HG03064 (cell line): ENCODE data around the gene RASL11A.
"Not testable (repeated sequence)": the region's sequence is repeated elsewhere in the genome, so short reads cannot be mapped to it uniquely, and the experiment has no call there.

Source experiments
- ATAC-seq: cut with Tn5 transposase; IDR thresholded peaks from one replicate; pipeline ENCODE4 v1.9.1; 2021; ENCODE audit warnings: low read depth; ENCODE audit not compliant: unreplicated experiment

The RASL11A gene

DNA sequence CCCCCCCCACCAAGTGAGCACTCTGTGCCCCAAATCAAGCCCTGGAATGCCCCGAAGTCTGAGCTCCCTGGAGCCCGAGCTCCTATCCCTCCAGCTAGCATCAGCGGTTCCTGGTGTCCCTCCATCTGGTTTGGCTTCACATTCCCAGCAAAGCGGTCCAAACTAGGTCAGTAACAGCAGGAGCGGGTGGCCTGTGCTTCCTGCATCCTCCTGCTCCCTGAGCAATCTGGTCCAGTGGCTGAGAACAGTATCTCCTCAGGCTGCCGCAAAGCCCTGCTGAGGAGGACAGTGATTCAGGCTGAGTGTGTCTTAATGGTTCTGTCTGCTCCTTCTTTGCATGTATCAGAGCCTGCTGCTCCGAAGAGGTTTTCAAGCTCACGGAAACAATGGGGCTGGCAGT, 25.9 kb downstream of the RASL11A start:
- no peak for ATAC-seq

DNA sequence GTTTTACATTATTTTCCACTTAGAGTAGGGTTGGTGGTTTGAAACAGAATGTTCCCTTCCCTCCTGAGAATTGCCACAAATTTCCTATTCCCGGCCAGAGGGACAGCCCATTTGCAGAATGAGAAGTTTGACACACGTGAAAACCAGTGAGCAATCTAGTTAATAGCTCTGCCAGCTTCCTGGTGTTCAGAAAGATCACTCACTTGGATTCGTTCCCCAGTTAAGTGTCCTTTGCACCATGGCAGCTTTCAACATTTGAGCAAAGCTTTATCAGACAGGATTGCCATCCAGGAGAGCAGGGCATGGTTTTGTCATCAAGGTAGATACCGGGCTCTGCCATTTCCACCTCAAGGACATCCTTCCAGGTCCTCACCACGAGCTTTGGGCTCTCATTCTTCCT, 28.2 kb downstream of the RASL11A start:
- no peak for ATAC-seq

DNA sequence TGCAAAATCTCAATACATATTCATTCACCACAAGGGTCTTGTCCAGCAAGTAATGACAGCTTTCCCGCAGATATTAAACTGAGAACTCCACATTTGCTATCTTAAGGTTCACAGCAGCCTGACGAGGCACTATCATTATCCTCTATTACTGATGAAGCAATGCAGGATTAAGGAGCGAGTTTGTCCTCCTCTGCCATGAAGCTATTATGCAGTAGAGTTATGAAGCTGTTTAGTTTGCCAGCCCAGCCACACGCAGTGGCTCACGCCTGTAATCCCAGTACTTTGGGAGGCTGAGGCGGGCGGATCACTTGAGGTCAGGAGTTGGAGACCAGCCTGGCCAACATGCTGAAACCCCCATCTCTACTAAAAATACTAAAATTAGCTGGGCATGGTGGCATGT, 29.8 kb downstream of the RASL11A start:
- not testable (repeated sequence) for ATAC-seq

DNA sequence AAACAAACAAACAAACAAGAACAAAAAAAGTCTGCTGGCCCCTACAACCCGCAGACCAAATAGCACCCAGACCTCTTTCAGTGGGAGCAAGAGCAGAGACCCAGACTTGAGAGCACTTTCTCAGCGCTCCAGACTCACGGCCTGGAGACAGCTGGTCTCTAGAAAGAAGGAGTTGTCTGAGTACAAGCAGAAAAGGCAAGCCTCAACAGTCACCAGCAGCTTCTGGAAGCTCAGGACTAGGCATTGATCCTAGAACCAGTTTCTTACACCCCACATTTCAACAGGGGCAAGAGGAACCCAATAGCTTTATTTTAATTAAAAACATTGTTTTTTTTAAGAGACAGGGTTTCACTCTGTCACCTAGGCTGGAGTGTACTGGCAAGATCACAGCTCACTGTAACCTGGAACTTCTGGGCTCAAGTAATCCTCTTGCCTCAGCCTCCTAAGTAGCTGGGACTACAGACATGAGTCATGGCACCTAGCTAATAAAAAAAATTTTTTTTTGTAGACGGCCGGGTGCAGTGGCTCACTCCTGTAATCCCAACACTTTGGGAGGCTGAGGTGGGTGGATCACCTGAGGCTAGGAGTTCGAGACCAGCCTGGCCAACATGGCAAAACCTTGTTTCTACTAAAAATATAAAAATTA, 30.4 kb downstream of the RASL11A start:
- ATAC-seq = no peak

DNA sequence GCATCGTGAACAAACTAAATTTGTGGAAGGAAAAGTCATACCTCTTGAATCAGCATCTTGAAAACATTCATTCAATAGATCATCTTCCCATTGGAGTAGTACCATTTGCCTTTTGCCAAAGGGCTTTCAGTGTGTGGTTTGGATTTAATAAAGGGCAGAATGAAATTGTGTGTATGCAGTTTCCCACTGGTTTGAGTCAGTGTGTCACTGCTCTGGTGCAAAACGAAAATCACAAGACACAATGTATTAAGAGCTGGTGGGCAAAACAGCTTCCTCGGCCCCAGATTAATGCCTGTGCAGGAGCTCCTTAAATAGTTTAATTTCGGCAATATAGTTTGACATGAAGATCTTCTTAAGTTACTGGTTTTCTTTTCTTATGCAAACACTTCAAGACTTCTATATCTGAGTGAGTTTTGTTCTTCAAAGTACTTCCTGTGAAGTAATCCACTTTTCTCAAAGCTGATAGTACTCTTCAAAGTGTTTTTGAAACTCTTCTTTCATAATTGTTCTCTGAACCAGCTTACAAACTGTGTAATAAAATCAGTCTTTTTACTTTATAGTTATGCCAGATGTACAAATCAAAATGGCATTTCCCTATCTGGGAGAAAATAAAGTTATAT, 32.1 kb downstream of the RASL11A start:
- ATAC-seq = no peak

DNA sequence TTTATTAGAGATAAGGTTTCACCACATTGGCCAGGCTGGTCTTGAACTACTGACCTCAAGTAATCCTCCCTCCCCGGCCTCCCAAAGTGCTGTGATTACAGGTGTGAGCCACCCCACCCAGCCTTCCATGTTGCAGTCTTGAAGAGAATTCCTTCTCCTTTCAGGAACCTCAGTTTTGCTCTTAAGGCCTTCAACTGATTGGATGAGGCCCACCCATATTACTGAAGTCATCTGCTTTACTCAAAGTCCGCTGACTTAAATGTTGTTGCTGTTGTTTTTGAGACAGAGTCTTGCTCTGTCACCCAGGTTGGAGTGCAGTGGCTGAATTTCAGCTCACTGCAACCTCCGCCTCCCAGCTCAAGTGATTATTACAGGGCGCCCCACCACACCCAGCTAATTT, 33.5 kb downstream of the RASL11A start:
- no peak for ATAC-seq

DNA sequence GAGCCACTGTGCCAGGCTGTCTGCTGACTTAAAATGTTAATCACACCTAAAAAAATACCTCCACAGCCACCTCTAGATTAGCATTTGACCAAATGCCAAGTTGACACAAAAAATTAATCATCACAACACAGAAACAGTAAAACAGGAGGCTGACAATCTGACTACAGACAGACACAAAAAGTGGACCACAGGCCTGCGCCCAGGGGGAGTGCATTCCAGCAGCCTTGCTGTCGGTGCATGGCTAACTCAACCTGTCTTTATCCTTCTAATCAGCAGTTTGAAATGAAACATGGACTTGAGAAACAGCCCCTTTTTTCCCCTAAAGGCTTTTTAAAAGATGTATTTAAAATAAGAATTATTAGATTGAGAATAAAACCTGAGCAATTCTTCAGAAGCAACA, 34.0 kb downstream of the RASL11A start:
- no peak for ATAC-seq

DNA sequence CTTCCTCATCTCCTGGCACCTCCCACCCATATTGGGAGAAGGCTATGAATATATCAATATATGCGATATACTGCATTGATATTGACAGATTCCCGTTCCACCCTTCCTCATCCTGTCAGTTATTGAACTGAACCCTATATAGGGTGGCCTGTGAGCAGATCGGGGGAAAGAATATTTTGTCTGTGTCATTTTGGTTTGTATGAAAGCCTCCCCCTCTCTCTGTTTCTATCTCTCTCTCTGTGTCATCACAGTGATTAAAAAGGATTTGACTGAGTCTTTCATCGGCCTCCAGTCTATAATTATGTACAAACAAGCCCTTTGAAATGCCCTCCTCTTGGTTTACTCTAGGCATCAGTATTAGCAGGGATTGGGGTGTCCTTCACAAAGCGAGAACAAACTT, 35.7 kb downstream of the RASL11A start:
- ATAC-seq = no peak

DNA sequence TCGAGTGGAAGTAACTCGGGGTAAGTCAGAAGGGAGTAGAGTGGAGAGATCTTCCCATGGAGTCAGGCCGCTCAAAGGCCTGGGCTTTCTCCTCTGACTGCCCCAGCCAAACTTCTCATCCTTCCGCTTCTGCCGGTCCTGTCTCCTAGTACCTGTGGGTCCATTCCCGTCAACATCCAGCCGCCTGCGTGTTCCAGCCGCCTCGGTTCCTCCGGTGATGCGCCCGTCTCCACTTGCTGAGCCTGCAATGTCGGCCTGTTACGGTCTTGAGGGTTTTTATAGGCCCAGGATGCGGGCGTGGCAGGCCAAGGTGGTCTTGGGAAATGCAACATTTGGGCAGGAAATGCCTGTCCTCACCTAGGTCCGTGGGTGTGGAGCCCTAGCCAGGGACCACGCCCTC, 38.3 kb downstream of the RASL11A start:
- no peak for ATAC-seq

DNA sequence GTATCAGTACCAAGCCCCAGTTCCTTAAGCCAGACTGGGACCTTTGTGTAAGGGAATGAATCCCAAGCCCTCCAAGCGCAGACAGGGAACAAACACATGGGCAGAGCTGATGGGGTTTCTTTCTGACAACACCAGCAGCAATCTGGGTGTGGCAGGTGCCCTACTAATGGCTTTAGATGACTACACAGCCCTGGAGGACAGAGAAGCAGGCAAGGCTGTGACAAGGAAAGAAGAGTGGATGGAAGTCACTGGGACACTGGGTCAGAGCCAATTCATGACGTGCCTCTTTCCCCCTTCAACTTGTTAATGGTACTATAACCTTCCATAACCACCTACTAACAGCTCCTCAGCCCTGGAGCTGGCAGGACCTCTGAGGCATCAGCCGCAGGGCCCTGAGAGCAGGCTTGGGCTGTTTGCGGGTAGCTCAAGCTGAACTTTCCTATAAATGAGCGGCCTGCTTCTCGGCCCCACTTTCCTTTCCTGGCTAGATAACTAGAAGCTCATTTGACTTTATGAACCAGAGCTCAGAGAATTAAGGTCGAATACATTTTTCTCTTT, 38.9 kb downstream of the RASL11A start:
- ATAC-seq = no peak

DNA sequence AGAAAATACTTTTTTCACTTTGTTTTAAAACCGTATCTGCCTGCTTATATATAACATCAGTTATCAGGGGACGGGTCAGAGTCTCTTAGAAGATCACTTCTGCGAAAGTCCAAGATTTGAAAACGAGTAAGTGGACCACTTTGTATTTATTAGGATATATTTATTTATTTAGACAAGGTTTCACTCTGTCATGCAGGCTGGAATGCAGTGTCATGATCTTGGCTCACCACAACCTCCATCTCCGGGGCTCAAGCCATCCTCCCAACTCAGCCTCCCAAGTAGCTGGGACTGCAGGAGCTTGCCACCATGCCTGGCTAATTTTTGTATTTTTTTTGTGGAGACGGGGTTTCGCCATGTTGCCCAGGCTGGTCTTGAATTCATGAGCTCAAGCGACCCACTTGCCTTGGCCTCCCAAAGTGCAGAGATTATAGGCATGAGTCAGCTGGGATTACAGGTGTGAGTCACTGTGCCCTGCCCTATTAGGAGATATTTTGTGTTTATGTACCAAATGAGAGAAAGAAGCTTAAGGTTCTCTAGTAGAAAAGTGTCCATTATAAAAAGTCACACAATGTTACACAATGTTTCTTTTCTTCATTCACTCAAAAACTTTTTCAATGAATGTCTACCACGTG, 39.5 kb downstream of the RASL11A start:
- ATAC-seq = no peak

DNA sequence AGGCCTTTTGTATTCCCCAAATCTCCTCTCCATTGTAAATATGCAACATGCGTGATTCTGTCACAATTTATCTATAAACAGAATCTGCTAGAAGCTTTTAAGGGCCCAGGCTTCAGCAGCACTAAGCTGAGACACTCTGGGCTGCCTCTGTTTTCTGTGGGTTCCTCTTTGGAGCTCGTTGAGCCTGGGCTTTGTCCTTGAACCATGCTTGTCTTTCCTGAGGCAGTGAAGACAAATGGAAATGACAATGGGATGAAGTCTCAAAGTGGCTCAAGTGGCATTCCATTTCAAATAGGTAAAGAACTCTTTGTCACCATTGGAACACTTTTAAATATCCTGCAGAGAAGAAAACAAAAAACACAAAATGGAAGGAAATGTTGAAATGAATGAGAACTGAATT, 40.3 kb downstream of the RASL11A start:
- ATAC-seq = no peak

DNA sequence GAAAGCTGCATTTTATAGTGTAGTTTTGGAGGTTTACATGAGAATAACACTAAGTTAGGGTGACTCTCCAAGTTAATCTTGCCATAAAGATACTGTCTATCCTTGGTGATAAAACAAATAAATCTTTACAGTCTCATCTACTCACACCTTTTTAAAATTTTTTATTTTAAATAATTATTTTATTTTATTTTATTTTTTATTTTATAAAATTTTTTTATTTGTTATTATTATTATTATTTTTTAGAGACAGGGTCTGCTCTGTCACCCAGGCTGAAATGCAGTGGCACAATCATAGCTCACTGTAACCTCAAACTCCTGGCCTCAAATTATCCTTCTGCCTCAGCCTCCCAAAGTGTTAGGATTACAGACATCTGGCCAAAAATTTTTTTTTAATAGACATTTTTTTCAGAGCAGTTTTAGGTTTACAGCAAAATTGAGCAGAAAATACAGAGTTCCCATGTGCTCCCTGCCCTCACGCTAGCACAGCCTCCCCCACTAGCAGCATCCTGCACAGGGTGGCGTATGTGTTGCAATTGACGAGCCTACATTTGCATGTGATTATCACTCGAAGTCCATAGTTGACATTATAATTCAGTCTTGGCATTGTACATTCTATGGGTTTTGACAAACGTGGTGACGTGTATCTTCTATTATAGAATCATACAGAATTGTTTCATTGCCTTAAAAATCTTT, 41.0 kb downstream of the RASL11A start:
- ATAC-seq = no peak

DNA sequence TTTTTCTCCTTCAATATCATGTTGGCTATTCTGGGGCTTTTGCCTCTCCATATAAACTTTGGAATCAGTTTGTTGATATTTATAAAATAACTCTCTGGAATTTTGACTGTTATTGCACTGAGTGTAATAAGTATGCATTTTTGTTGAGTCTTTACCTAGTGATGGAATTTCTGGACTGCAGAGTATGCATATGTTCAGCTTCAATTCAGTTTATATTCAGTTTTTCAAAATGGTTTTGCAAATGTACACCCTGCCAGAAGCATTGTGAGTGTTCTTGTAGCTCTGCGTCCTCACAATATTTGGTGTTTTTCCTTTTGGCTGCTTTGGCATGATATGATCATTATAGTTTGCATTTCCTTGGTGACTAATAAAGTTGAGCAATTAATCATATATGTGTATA, 43.1 kb downstream of the RASL11A start:
- no peak for ATAC-seq

DNA sequence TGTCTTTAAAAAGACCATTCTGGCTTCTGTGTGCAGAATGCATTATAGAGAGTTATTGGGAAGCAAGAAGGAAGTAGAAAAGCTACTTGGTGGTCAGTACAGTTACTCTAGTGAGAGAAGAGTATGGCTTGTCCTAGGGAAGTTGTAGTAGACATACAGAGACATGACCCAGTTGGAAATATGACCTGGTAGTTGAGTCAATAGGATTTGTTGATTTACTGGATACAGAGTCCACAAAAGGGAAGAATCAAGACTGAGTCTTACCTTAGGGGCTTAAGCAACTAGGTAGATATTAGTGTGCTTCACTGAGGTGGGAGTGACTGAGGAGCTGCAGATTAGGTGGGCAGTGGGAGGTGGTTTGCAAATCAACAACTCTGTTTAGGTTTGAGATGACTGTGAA, 48.8 kb downstream of the RASL11A start:
- no peak for ATAC-seq

DNA sequence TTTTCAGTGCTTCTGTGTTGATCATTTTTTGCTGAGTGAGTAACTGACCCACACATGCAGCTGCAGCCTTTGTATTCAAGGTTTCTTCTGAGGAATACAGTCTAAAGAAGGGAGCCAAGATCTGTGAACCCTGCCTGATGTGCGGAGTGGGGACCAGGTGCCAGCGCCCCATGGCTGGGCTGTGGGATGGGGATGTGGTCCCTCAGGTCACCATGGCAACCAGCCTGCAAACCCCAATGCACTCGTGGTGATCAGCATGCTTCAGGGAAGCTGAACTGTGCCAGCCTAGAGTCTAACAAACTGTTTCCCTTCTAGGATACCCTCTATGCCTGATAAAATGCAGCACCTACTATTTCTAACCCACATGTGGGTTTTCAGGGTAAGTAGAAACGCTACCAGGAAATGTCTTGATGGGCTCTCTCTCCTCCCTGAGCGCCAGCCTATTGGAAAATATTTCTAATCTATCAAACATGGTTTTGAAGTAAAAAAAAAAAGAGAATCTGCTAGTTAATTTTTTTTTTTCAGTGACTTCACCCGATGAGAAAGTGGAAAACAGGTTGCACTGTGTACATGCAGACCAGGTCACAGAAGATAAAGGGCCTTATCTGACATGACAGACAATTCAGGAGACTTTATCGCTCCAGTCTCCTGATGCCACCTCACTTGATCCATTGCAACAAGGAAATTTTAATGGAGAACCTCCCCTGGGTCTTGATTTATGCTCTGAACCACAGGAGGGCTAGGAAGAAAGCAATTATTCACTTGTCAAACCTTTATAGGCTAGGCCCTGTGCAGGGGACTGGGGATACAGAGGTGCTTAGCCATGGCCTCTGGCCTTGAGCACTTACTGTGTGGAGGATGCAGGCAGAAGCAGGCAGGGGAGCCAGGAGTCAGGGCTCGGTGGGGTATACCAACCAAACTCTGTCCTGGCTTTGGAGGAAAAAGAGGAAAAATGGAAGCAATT, 51.1 kb downstream of the RASL11A start:
- no peak for ATAC-seq

DNA sequence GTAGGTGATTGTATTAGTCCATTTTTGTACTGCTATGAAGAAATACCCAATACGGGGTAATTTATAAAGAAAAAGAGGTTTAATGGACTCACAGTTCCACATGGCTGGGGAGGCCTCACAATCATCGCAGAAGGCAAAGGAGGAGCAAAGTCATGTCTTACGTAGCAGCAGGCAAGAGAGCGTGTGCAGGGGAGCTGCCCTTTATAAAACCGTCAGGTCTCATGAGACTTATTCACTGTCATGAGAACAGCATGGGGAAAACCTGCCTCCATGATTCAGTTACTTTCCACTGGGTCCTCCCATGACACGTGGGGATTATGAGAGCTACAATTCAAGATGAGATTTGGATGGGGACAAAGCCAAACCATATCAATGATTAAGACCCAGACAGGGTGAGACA, 51.8 kb downstream of the RASL11A start:
- not testable (repeated sequence) for ATAC-seq
